K562 (cell line): Measurements from ENCODE around the gene SART1. TPM values are rescaled to one million over a fixed set of nuclear protein-coding genes. Genes with fewer than 3 reads are reported as not detected.

Experiments
- BRD9 ChIP-seq: fragments of 450-650 bp; IDR thresholded peaks from 2 replicates; pipeline ENCODE4 v1.6.1; 2018; ENCODE audit warnings: low read depth; ENCODE audit not compliant: partially characterized antibody
- CREM ChIP-seq: IDR thresholded peaks from 2 replicates; pipeline ENCODE4 v1.6.1; 2014; ENCODE audit warnings: antibody characterized with exemption, low read depth
- DPF2 ChIP-seq: fragments of 450-650 bp; IDR thresholded peaks from 2 replicates; pipeline ENCODE4 v1.6.1; 2016
- EGR1 ChIP-seq: fragments of 450-650 bp; conservative IDR thresholded peaks from 2 replicates; pipeline ENCODE4 v1.6.1; 2017; ENCODE audit warnings: mild to moderate bottlenecking
- HMG20A ChIP-seq: fragments of 450-650 bp; formaldehyde crosslinking; conservative IDR thresholded peaks from 2 replicates; pipeline ENCODE4 v1.4.0; 2020; ENCODE audit warnings: mild to moderate bottlenecking, mixed read lengths
- MIER1 ChIP-seq: fragments of 450-650 bp; IDR thresholded peaks from 2 replicates; pipeline ENCODE4 v1.6.1; 2016; ENCODE audit warnings: antibody characterized with exemption, mild to moderate bottlenecking, low read depth
- NELFE ChIP-seq: IDR thresholded peaks from 2 replicates; pipeline ENCODE4 v1.6.1; 2011; ENCODE audit warnings: mild to moderate bottlenecking; ENCODE audit not compliant: insufficient read depth, insufficient read length
- NFXL1 ChIP-seq: fragments of 450-650 bp; formaldehyde crosslinking; IDR thresholded peaks from 2 replicates; pipeline ENCODE4 v1.4.0; 2021; ENCODE audit warnings: mild to moderate bottlenecking
- NR2C2 ChIP-seq, 2 experiments: fragments of 200-800 bp in 1 of 2; sonication (Bioruptor generic) in 1 of 2; sonication (generic) in 1 of 2; formaldehyde crosslinking in 1 of 2; IDR thresholded peaks; 2 replicates each; pipeline versions ENCODE4 v1.6.1 to v1.8.0; 2016 to 2022; ENCODE audit warnings: mild to moderate bottlenecking in 1 of 2, missing compliant biosample characterization in 1 of 2, missing genetic modification characterization in 1 of 2, missing genetic modification reagents in 1 of 2
- RHOXF2B ChIP-seq: fragments of 250-450 bp; sonication (Bioruptor Pico); conservative IDR thresholded peaks from 2 replicates; pipeline ENCODE4 v1.5.1; 2021
- ZNF23 ChIP-seq: fragments of 250-450 bp; sonication (Bioruptor Pico); IDR thresholded peaks from 2 replicates; pipeline ENCODE4 v1.4.0; 2020; ENCODE audit warnings: mild to moderate bottlenecking
- polyA plus RNA-seq, 8 experiments: library from polyadenylated mRNA; depleted of rRNA in 4 of 8; stranded (reverse) in 5 of 8; unstranded in 3 of 8; fragments of >200 nt; fragmentation: Nextera tagmentation in 2 of 8; fragmentation: Illumina TruSeq in 1 of 8; extraction: Ambion mirVana in 2 of 8; extraction: Trizol in 1 of 8; gene quantifications; 2 replicates each; pipeline versions ENCODE4 v1.2.1 to v1.2.3, GENCODE V29; 2011 to 2014; ENCODE audit warnings: inconsistent platforms in 1 of 8, missing spikeins in 1 of 8
- total RNA-seq, 7 experiments: library from RNA; depleted of rRNA in 6 of 7; stranded (reverse); fragments of >200 nt in 6 of 7; fragmentation: Illumina TruSeq in 2 of 7; extraction: Trizol in 2 of 7; gene quantifications; 2 replicates each; pipeline versions ENCODE4 v1.2.1 to v1.2.3, GENCODE V29; 2011 to 2021; ENCODE audit warnings: low replicate concordance in 1 of 7
- TF ChIP-seq, protein P1 (sequence below): fragments of 250-450 bp; sonication (Bioruptor Pico); IDR thresholded peaks from 2 replicates; pipeline ENCODE4 v1.8.0; 2021; ENCODE audit warnings: mild to moderate bottlenecking, moderate library complexity
- TF ChIP-seq, protein P2 (sequence below): fragments of 250-450 bp; sonication (Bioruptor Pico); IDR thresholded peaks from 2 replicates; pipeline ENCODE4 v1.4.0; 2020
- TF ChIP-seq, protein P3 (sequence below), 3 experiments: fragments of 200-800 bp in 1 of 3; fragments of 250-450 bp in 1 of 3; fragments of 450-650 bp in 1 of 3; sonication (Bioruptor Pico) in 1 of 3; sonication (Bioruptor generic) in 1 of 3; formaldehyde crosslinking in 1 of 3; IDR thresholded peaks; 2 replicates each; pipeline versions ENCODE4 v1.6.1 to v1.8.0; 2016 to 2022; ENCODE audit warnings: mild to moderate bottlenecking in 2 of 3, missing genetic modification characterization in 2 of 3, missing compliant biosample characterization in 1 of 3, moderate library complexity in 1 of 3

Gene SART1
- total and polyA plus RNA-seq, 9 of the 15 experiments (the other 6 are each of a cell fraction or from before 2014, with no cell fraction given): 4.8 to 84.1 (median 31.7) TPM

DNA sequence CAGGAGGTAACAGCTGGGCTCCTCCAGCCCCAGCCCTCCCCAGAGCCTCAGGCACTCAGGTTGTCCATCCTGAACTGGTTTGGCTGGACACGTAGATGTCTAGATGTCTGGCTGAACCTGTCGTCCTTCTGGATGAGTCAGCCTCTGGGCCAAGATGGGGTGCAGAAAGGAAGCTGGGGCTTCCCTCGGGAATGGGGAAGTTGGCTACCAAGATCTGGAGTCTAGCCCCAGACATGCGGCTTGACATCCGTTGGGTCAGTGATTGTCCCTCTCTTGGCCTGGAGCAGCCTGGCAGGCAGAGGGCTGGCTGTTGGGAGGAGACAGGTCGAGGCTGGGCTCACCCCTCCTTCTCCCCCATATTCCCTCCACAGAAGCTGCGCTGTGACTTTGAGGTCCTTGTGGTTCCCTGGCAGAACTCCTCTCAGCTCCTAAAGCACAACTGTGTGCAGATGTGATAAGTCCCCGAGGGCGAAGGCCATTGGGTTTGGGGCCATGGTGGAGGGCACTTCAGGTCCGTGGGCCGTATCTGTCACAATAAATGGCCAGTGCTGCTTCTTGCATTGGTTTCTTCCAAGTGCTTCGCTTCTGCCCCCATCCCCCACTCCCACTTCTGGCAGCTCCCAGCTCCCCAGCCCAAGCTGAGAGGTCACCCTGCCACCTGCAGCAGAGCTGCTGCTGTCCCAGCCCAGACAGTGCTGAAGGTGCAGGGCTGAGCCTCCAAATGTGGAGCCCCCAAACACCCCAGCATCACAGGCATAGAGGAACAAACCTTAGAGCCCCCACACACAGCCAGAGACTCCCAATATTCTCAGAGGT, 51.6 kb downstream of the SART1 start (continued):
- TF ChIP-seq, protein P1, sequence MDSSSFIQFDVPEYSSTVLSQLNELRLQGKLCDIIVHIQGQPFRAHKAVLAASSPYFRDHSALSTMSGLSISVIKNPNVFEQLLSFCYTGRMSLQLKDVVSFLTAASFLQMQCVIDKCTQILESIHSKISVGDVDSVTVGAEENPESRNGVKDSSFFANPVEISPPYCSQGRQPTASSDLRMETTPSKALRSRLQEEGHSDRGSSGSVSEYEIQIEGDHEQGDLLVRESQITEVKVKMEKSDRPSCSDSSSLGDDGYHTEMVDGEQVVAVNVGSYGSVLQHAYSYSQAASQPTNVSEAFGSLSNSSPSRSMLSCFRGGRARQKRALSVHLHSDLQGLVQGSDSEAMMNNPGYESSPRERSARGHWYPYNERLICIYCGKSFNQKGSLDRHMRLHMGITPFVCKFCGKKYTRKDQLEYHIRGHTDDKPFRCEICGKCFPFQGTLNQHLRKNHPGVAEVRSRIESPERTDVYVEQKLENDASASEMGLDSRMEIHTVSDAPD (CRISPR knock-in tag): no peak
- TF ChIP-seq CREM (peak; percentile 10; the same call in 1 of the 2 replicates), EGR1 (0 out of 2 replicates have a peak, but pooled peaks have one; percentile 15), RHOXF2B (CRISPR knock-in tag) (no peak), BRD9 (no peak), ZNF23 (CRISPR knock-in tag) (no peak), NELFE (no peak), HMG20A (no peak), MIER1 (peak; percentile 81; the same call in 1 of the 2 replicates), NR2C2 (CRISPR knock-in tag; IDR thresholded peaks at IDR 0.05) (no peak), NR2C2 (tag; IDR thresholded peaks at IDR 0.05) (peak; percentile 77), NFXL1 (CRISPR knock-in tag) (no peak), DPF2 (0 out of 2 replicates have a peak, but pooled peaks have one; percentile 22)
- TF ChIP-seq, protein P2, sequence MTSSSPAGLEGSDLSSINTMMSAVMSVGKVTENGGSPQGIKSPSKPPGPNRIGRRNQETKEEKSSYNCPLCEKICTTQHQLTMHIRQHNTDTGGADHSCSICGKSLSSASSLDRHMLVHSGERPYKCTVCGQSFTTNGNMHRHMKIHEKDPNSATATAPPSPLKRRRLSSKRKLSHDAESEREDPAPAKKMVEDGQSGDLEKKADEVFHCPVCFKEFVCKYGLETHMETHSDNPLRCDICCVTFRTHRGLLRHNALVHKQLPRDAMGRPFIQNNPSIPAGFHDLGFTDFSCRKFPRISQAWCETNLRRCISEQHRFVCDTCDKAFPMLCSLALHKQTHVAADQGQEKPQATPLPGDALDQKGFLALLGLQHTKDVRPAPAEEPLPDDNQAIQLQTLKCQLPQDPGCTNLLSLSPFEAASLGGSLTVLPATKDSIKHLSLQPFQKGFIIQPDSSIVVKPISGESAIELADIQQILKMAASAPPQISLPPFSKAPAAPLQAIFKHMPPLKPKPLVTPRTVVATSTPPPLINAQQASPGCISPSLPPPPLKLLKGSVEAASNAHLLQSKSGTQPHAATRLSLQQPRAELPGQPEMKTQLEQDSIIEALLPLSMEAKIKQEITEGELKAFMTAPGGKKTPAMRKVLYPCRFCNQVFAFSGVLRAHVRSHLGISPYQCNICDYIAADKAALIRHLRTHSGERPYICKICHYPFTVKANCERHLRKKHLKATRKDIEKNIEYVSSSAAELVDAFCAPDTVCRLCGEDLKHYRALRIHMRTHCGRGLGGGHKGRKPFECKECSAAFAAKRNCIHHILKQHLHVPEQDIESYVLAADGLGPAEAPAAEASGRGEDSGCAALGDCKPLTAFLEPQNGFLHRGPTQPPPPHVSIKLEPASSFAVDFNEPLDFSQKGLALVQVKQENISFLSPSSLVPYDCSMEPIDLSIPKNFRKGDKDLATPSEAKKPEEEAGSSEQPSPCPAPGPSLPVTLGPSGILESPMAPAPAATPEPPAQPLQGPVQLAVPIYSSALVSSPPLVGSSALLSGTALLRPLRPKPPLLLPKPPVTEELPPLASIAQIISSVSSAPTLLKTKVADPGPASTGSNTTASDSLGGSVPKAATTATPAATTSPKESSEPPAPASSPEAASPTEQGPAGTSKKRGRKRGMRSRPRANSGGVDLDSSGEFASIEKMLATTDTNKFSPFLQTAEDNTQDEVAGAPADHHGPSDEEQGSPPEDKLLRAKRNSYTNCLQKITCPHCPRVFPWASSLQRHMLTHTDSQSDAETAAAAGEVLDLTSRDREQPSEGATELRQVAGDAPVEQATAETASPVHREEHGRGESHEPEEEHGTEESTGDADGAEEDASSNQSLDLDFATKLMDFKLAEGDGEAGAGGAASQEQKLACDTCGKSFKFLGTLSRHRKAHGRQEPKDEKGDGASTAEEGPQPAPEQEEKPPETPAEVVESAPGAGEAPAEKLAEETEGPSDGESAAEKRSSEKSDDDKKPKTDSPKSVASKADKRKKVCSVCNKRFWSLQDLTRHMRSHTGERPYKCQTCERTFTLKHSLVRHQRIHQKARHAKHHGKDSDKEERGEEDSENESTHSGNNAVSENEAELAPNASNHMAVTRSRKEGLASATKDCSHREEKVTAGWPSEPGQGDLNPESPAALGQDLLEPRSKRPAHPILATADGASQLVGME (CRISPR knock-in tag): no peak
- TF ChIP-seq, protein P3, sequence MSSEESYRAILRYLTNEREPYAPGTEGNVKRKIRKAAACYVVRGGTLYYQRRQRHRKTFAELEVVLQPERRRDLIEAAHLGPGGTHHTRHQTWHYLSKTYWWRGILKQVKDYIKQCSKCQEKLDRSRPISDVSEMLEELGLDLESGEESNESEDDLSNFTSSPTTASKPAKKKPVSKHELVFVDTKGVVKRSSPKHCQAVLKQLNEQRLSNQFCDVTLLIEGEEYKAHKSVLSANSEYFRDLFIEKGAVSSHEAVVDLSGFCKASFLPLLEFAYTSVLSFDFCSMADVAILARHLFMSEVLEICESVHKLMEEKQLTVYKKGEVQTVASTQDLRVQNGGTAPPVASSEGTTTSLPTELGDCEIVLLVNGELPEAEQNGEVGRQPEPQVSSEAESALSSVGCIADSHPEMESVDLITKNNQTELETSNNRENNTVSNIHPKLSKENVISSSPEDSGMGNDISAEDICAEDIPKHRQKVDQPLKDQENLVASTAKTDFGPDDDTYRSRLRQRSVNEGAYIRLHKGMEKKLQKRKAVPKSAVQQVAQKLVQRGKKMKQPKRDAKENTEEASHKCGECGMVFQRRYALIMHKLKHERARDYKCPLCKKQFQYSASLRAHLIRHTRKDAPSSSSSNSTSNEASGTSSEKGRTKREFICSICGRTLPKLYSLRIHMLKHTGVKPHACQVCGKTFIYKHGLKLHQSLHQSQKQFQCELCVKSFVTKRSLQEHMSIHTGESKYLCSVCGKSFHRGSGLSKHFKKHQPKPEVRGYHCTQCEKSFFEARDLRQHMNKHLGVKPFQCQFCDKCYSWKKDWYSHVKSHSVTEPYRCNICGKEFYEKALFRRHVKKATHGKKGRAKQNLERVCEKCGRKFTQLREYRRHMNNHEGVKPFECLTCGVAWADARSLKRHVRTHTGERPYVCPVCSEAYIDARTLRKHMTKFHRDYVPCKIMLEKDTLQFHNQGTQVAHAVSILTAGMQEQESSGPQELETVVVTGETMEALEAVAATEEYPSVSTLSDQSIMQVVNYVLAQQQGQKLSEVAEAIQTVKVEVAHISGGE (CRISPR knock-in tag; IDR thresholded peaks at IDR 0.05): peak in 1 of 3 experiments; percentile 50; a peak in 2 of 6 replicates
